Astrocyte (in vitro differentiated cells and primary cell): ENCODE data around the gene TOR4A.

Experiments
- CTCF ChIP-seq: IDR thresholded peaks from 2 replicates; pipeline ENCODE4 v1.5.1; 2011; ENCODE audit warnings: low read depth, mild to moderate bottlenecking, inconsistent platforms, low read length, moderate library complexity; ENCODE audit not compliant: insufficient read depth
- EZH2 ChIP-seq: IDR thresholded peaks from 2 replicates; pipeline ENCODE4 v1.6.1; 2012; ENCODE audit warnings: mild to moderate bottlenecking, low read length, inconsistent platforms; ENCODE audit not compliant: insufficient read depth

- TF ChIP-seq EZH2 (no peak), CTCF (no peak)
These were observed 29.9 kb downstream of the TOR4A start for GRCh38 chr9:137307255-137308056.
